ENCODE data around the gene TTLL5. TPM values are rescaled to one million over a fixed set of nuclear protein-coding genes. Genes with fewer than 3 reads are reported as not detected.

The TTLL5 gene
- polyA plus RNA-seq, 1 of the 3 experiments (the other 2 are of a cell fraction) = 9.6 TPM

DNA sequence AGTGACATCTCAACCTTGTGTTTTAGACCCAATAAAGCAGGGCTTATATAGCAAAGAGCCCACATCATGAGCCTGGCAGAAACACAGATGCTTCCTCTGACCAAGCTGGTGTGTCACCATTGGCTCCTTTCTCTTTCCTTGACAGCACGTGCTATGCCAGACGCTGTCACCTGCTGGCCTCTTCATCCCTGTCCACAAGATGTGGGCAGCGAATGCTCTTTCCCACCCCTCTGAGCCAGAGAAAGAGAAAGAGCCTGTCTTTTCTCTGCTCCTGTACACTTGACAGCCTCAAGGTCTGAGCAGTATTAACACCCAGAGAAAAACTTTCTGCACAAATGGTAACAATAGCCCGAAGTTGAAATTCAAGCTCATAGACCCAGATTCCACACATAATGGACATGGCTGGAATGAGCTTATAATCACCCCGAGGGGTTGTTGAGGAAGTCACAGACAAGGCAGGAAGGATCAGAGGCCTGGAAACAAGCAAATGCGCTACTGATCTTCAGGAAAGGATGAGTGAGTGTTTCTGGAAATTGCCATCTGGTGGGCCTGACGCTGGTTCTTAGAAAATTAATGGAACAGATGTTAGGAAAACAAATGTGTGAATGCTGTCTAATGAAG lies 311.9 kb downstream of the TTLL5 start (continued):
- TF ChIP-seq FOXM1 (IDR thresholded peaks at IDR 0.05; ENCODE audit: low read depth) (no peak), RAD21 (IDR thresholded peaks at IDR 0.05; ENCODE audit: low read length) (peak; percentile 2; the same call in 1 of the 2 replicates), EP300 (IDR thresholded peaks at IDR 0.05; ENCODE audit: borderline replicate concordance in 1 of 2, low read depth in 1 of 2, low read length in 1 of 2) (peak in 1 of 2 experiments; percentile 82; a peak in 2 of 4 replicates), RCOR1 (IDR thresholded peaks at IDR 0.05; ENCODE audit: low read length) (peak; percentile 79), IRF3 (IDR thresholded peaks at IDR 0.05; ENCODE audit: low read depth, low read length) (no peak), TEAD4 (IDR thresholded peaks at IDR 0.05; ENCODE audit: borderline replicate concordance, insufficient read depth) (no peak), TAF1 (IDR thresholded peaks at IDR 0.05; ENCODE audit: borderline replicate concordance, low read depth, low read length) (no peak), SMC3 (IDR thresholded peaks at IDR 0.05; ENCODE audit: low read depth, low read length) (no peak)
- TF ChIP-seq, protein P1, sequence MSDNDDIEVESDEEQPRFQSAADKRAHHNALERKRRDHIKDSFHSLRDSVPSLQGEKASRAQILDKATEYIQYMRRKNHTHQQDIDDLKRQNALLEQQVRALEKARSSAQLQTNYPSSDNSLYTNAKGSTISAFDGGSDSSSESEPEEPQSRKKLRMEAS (IDR thresholded peaks at IDR 0.05; ENCODE audit: low read depth) = no peak

- POLR2A ChIA-PET = no interaction called here
These were observed 316.0 kb downstream of the TTLL5 start for GRCh38 chr14:75976826-75977581.

More at GRCh38 chr14:75976826-75977581, 316.0 kb downstream of the TTLL5 start:
- WGBS (ENCODE audit: low lambda C conversion rate) = 80% methylated on average over 8 of the region's 8 CpGs
- no peak for DNase-seq
- Histone ChIP-seq H3K4me3 (ENCODE audit: low read depth in 2 of 2, low read length in 1 of 2) (no peak overlapping the region), H3K9me2 (no peaks in the 10 kb centered on the region), H3K9me3 (no peaks in the 10 kb centered on the region), H4K20me1 (ENCODE audit: insufficient read depth) (no peaks in the 10 kb centered on the region), H3K79me2 (ENCODE audit: insufficient read depth) (no peaks in the 10 kb centered on the region), H3K27me3 (ENCODE audit: insufficient read depth) (no peaks in the 10 kb centered on the region), H3K36me3 (replicated peaks in 1 of 2; ENCODE audit: control insufficient read depth in 1 of 2, insufficient read depth in 2 of 2, low read length in 1 of 2) (no peaks in the 10 kb centered on the region), H3K9ac (no peak overlapping the region), H3K4me2 (no peak overlapping the region), H2AFZ (ENCODE audit: low read depth) (no peak overlapping the region), H3K4me1 (ENCODE audit: control insufficient read depth in 1 of 2, insufficient read depth in 2 of 2, low read depth in 1 of 2, low read length in 1 of 2) (peaks cover 14 to 51% of the 10 kb centered on the region in 2 experiments; a peak in 3 of 4 replicates), H3F3A (replicated peaks; ENCODE audit: insufficient read depth) (peaks cover 5% of the 10 kb centered on the region), H3K27ac (ENCODE audit: low read depth in 2 of 2, low read length in 1 of 2) (no peak overlapping the region)
- CTCF ChIA-PET = interaction anchor here (0.5 to 19.6 kb wide), 11 partner anchors 13 to 1393 kb away, joined by 3 to 550 read pairs (median 4); no protein-coding TSS in a partner anchor
- TF ChIP-seq, protein P2, sequence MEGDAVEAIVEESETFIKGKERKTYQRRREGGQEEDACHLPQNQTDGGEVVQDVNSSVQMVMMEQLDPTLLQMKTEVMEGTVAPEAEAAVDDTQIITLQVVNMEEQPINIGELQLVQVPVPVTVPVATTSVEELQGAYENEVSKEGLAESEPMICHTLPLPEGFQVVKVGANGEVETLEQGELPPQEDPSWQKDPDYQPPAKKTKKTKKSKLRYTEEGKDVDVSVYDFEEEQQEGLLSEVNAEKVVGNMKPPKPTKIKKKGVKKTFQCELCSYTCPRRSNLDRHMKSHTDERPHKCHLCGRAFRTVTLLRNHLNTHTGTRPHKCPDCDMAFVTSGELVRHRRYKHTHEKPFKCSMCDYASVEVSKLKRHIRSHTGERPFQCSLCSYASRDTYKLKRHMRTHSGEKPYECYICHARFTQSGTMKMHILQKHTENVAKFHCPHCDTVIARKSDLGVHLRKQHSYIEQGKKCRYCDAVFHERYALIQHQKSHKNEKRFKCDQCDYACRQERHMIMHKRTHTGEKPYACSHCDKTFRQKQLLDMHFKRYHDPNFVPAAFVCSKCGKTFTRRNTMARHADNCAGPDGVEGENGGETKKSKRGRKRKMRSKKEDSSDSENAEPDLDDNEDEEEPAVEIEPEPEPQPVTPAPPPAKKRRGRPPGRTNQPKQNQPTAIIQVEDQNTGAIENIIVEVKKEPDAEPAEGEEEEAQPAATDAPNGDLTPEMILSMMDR (IDR thresholded peaks at IDR 0.05) = 0 out of 2 replicates have a peak, but pooled peaks have one; percentile 13
- TF ChIP-seq GABPA (IDR thresholded peaks at IDR 0.05; ENCODE audit: low read depth) = no peak

Measured in SK-N-SH (cell line).